Cardiac fibroblast (primary cell): ENCODE data around the gene OR13A1.
"Not testable (repeated sequence)": the region's sequence is repeated elsewhere in the genome, so short reads cannot be mapped to it uniquely, and the experiment has no call there.

Source experiments
- DNase-seq, 2 donors: peaks; one replicate each; pipeline versions ENCODE4 v3.0.0 to v3.0.0-alpha.2; 2010; ENCODE audit warnings: low read depth in 2 of 2
- H3K4me3 ChIP-seq, 2 donors: replicated peaks in 1 of 2; 1 replicate in 1 of 2; 2 replicates in 1 of 2; pipeline ENCODE4 v1.5.1; 2011; ENCODE audit warnings: low read depth in 2 of 2, low read length in 2 of 2, mild to moderate bottlenecking in 2 of 2, moderate library complexity in 1 of 2
- TF ChIP-seq, protein P1 (sequence below): IDR thresholded peaks from one replicate; pipeline ENCODE4 v1.5.1; 2011; ENCODE audit warnings: low read depth, mild to moderate bottlenecking, low read length, inconsistent platforms

OR13A1 gene

GRCh38 chr10:45315508-45315907 is at the start of gene OR13A1:
OR13A1 (minus strand) TSS chr10:45315608; CDS start chr10:45304422, 11,186 bp downstream.
- DNase-seq = no peak
- H3K4me3 ChIP-seq = no peak within 1 kb of the TSS
- TF ChIP-seq, protein P1, sequence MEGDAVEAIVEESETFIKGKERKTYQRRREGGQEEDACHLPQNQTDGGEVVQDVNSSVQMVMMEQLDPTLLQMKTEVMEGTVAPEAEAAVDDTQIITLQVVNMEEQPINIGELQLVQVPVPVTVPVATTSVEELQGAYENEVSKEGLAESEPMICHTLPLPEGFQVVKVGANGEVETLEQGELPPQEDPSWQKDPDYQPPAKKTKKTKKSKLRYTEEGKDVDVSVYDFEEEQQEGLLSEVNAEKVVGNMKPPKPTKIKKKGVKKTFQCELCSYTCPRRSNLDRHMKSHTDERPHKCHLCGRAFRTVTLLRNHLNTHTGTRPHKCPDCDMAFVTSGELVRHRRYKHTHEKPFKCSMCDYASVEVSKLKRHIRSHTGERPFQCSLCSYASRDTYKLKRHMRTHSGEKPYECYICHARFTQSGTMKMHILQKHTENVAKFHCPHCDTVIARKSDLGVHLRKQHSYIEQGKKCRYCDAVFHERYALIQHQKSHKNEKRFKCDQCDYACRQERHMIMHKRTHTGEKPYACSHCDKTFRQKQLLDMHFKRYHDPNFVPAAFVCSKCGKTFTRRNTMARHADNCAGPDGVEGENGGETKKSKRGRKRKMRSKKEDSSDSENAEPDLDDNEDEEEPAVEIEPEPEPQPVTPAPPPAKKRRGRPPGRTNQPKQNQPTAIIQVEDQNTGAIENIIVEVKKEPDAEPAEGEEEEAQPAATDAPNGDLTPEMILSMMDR = no peak

- H3K4me3 ChIP-seq, DNase-seq: not testable (repeated sequence)
Observed at GRCh38 chr10:45361983-45362799, 46.8 kb upstream of the OR13A1 start.

GRCh38 chr10:45358961-45359360 is 43.6 kb upstream of the OR13A1 start:
- H3K4me3 ChIP-seq, DNase-seq: not testable (repeated sequence)

DNA sequence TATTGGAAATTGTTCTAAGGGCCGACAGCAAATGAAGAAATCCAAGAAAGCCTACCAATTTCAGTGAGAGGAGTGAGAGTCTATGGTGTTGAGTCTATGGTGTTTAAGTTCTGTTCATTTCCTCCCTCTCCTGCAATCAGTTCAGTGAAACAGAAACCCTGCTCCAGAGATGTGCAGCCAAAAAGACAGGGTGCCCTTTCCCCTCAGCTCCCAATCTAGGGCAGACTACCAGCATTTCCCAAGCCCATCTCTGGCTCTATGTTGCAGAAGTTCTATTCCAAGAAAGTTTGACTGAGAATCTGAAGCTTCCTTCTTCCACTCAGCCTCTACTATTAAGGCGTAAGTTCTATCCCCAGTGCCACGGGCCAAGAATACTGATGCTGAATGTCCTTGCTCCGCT is 40.1 kb upstream of the OR13A1 start:
- H3K4me3 ChIP-seq = no peak overlapping the region
- DNase-seq = no peak
- TF ChIP-seq, protein P1 = no peak

GRCh38 chr10:45354261-45354660 is 38.9 kb upstream of the OR13A1 start:
- no peak overlapping the region for H3K4me3 ChIP-seq
- TF ChIP-seq, protein P1 = no peak
- peak in 1 of 2 donors; percentile 19 for DNase-seq

DNA sequence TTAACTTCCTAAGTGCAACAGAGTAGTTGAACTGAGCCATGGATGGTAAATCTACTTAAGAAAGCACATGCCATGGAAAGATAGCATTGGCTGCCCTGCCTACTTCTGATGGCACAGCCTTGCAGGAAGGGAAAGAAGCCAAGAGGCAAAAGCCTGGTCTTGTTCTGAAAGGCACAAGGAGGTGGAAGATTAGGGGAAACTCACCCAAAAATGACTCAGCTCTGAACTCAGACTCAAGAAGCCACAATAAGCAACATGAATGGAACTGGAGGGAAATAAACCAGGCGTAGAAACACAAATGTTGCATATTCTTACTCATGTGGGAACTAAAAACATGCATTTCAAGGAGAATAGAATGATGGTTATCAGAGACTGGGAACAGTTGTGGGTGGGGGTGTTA is 37.8 kb upstream of the OR13A1 start:
- peak in 1 of 2 donors; percentile 11 for DNase-seq
- TF ChIP-seq, protein P1 = no peak

DNA sequence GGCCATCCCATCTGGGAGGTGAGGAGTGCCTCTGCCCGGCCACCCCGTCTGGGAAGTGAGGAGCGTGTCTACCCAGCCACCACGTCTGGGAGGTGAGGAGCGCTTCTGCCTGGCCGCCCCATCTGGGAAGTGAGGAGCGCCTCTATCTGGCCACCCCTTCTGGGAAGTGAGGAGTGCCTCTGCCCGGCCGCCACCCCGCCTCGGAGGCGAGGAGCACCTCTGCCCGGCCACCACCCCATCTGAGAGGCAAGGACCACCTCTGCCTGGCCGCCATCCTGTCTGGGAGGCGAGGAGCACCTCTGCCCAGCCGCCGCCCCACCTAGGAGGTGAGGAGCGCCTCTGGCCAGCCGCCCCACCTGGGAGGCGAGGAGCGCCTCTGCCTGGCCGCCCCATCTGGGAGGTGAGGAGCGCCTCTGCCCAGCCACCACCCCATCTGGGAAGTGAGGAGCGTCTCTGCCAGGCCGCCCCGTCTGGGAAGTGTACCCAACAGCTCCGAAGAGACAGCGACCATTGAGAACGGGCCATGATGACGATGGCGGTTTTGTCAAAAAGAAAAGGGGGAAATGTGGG is 32.9 kb upstream of the OR13A1 start:
- DNase-seq = not testable (repeated sequence)

More for the DNA sequence above, 37.8 kb upstream of the OR13A1 start:
- H3K4me3 ChIP-seq = no peak overlapping the region

GRCh38 chr10:45347464-45347863 is 32.1 kb upstream of the OR13A1 start:
- DNase-seq, H3K4me3 ChIP-seq: not testable (repeated sequence)

More for the DNA sequence above, 32.9 kb upstream of the OR13A1 start:
- H3K4me3 ChIP-seq = not testable (repeated sequence)

DNA sequence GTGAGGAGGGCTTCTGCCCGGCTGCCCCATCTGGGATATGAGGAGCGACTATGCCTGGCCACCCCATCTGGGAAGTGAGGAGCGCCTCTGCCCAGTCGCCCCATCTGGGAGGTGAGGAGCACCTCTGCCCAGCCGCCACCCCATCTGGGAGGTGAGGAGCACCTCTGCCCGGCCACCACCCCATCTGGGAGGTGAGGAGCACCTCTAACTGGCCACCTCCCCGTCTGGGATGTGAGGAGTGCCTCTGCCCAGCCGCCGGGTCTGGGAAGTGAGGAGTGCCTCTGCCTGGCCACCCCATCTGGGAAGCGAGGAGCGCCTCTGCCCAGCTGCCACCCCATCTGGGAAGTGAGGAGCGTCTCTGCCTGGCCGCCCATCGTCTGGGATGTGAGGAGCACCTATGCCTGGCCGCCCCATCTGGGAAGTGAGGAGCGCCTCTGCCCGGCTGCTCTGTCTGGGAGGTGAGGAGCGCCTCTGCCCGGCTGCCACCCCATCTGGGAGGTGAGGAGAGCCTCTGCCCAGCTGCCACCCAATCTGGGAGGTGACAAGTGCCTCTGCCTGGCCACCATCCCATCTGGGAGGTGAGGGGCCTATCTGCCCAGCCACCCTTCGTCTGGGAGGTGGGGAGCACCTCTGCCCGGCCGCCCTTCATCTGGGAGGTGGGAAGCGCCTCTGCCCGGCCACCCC is 31.4 kb upstream of the OR13A1 start:
- DNase-seq, H3K4me3 ChIP-seq: not testable (repeated sequence)

- not testable (repeated sequence) for DNase-seq, H3K4me3 ChIP-seq
Observed at GRCh38 chr10:45340420-45340819, 25.0 kb upstream of the OR13A1 start.
